Adrenal gland (tissue), 5 donors: ENCODE data around the gene VWF.

ENCODE experiments used
- CTCF ChIP-seq, 6 experiments: fragments of 450-650 bp in 4 of 6; fragments of 200-600 bp in 2 of 6; sonication (generic) in 1 of 6; IDR thresholded peaks; 1 replicate in 5 of 6; 2 replicates in 1 of 6; pipeline versions ENCODE4 v1.5.1 to v1.8.0; 2016 to 2021; ENCODE audit warnings: antibody characterized with exemption in 6 of 6, mild to moderate bottlenecking in 2 of 6, moderate library complexity in 1 of 6
- POLR2A ChIP-seq, 2 donors: fragments of 450-650 bp; IDR thresholded peaks; one replicate each; pipeline ENCODE4 v1.6.1; 2017; ENCODE audit warnings: antibody characterized with exemption in 2 of 2, mild to moderate bottlenecking in 2 of 2, moderate library complexity in 1 of 2
- donor health status: DM: no; HTN: no; CAD: no.

- no peak for TF ChIP-seq CTCF (IDR thresholded peaks at IDR 0.05)
- no peak for TF ChIP-seq POLR2A (IDR thresholded peaks at IDR 0.05)
These were observed 213.5 kb downstream of the VWF start for GRCh38 chr12:5910790-5911548.
